Prostate gland (tissue), 2 donors: Measurements from ENCODE around the gene SLC8A2. TPM values are rescaled to one million over a fixed set of nuclear protein-coding genes. Genes with fewer than 3 reads are reported as not detected.

Experiments
- DNase-seq: peaks from one replicate; pipeline ENCODE4 v3.0.0-alpha.2; 2019; ENCODE audit warnings: low spot score
- H3K27ac ChIP-seq, 2 donors: fragments of 200-600 bp; sonication (generic); 2 replicates each; pipeline ENCODE4 v1.5.1; 2017 to 2019
- H3K27me3 ChIP-seq: fragments of 200-600 bp; sonication (generic); replicated peaks from 2 replicates; pipeline ENCODE4 v1.5.1; 2019; ENCODE audit not compliant: insufficient read depth
- H3K36me3 ChIP-seq, 2 donors: fragments of 200-600 bp; sonication (generic); 1 replicate in 1 of 2; 2 replicates in 1 of 2; pipeline versions ENCODE4 v1.5.1 to v1.8.1; 2017 to 2019
- H3K4me1 ChIP-seq: fragments of 200-600 bp; sonication (generic); replicated peaks from 2 replicates; pipeline ENCODE4 v1.5.1; 2019
- H3K4me3 ChIP-seq, 2 donors: fragments of 200-600 bp; sonication (generic); 2 replicates each; pipeline ENCODE4 v1.5.1; 2017 to 2019
- H3K9me3 ChIP-seq: fragments of 200-600 bp; sonication (generic); 2 replicates; pipeline ENCODE4 v1.5.1; 2017
- POLR2A ChIP-seq: fragments of 450-650 bp; IDR thresholded peaks from one replicate; pipeline ENCODE4 v1.6.1; 2016; ENCODE audit warnings: antibody characterized with exemption, mild to moderate bottlenecking
- POLR2AphosphoS5 ChIP-seq: sonication (generic); formaldehyde crosslinking; IDR thresholded peaks from one replicate; pipeline ENCODE4 v1.6.1; 2017; ENCODE audit warnings: antibody characterized with exemption
- WGBS: methylation state at CpG from one replicate; pipeline ENCODE4 v1.1.5; 2018; 5-methylcytosine and 5-hydroxymethylcytosine counted together
- intact Hi-C: fragments of 100-400 bp; cut with DNase I; formaldehyde crosslinking; loops from one replicate; pipeline ENCODE4 v1.14.2; 2022
- total RNA-seq, 2 donors: library from RNA; depleted of rRNA; stranded (reverse); fragments of >200 nt; gene quantifications; one replicate each; pipeline ENCODE4 v1.1.0, GENCODE V29; 2016
- TF ChIP-seq, protein P1 (sequence below), 4 experiments: fragments of 200-600 bp in 2 of 4; fragments of 450-650 bp in 2 of 4; sonication (generic) in 2 of 4; IDR thresholded peaks; 1 replicate in 3 of 4; 2 replicates in 1 of 4; pipeline ENCODE4 v1.5.1; 2016 to 2019; ENCODE audit warnings: antibody characterized with exemption in 4 of 4, mild to moderate bottlenecking in 2 of 4, moderate library complexity in 2 of 4

The SLC8A2 gene
- total RNA-seq, 2 donors from 2014 or later: 1.3 to 7.7 TPM

DNA sequence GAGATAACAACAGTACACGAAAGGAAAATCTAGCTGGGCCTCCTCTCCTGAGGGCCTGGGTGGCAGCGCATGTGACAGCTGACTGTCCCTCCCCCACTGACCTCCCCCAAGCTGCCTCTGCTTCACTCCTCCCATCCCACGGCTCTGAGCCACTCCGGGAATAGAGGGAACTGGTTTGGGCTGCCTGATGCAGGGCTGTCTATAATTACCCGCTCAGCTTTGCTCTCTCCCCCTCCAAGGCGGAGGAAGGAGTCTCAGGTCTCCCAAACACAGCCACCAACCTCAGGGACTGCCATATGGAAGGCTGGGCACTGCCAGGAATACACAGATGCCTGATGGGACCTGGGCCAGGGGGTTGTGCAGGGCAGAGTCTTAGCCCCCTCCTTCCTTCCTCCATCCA lies 35.3 kb upstream of the SLC8A2 start:
- Histone ChIP-seq H3K27ac (peak overlapping the region; percentile 97 to 98), H3K27me3 (no peaks in the 10 kb centered on the region), H3K4me3 (no peak overlapping the region), H3K9me3 (no peaks in the 10 kb centered on the region), H3K36me3 (peaks cover 6 to 8% of the 10 kb centered on the region in 2 donors), H3K4me1 (peaks cover 54% of the 10 kb centered on the region)
- intact Hi-C loops: no loop called here
- 21% methylated on average over 6 of the region's 6 CpGs for WGBS
- peak; percentile 76 for DNase-seq
- TF ChIP-seq, protein P1, sequence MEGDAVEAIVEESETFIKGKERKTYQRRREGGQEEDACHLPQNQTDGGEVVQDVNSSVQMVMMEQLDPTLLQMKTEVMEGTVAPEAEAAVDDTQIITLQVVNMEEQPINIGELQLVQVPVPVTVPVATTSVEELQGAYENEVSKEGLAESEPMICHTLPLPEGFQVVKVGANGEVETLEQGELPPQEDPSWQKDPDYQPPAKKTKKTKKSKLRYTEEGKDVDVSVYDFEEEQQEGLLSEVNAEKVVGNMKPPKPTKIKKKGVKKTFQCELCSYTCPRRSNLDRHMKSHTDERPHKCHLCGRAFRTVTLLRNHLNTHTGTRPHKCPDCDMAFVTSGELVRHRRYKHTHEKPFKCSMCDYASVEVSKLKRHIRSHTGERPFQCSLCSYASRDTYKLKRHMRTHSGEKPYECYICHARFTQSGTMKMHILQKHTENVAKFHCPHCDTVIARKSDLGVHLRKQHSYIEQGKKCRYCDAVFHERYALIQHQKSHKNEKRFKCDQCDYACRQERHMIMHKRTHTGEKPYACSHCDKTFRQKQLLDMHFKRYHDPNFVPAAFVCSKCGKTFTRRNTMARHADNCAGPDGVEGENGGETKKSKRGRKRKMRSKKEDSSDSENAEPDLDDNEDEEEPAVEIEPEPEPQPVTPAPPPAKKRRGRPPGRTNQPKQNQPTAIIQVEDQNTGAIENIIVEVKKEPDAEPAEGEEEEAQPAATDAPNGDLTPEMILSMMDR (IDR thresholded peaks at IDR 0.05): no peak
- TF ChIP-seq POLR2AphosphoS5: peak; percentile 59

DNA sequence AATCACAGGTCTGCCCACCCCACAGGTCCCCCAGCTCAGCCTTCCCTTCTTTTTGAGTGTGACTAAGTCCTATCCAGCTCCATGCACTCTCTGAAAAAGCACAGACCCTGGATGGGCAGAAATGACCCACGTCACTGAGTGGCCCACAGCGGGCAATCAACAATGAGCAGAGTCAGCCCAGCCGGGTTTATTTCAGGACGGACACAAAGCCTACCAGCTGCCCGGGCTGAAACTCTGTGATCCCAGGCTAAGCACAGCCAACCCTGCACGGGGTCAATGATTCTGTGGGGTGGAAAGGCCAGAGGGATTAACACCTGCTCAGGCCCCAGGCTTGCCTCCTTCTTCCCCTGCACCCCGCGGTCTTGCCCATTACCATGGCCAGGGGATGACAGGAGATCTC lies 34.8 kb upstream of the SLC8A2 start:
- peaks cover 6 to 9% of the 10 kb centered on the region in 2 donors for H3K36me3 ChIP-seq
- no peaks in the 10 kb centered on the region for H3K9me3 ChIP-seq
- peaks cover 49% of the 10 kb centered on the region for H3K4me1 ChIP-seq
- DNase-seq: no peak
- TF ChIP-seq POLR2A (no peak), POLR2AphosphoS5 (no peak)
- TF ChIP-seq, protein P1 (IDR thresholded peaks at IDR 0.05): no peak
- intact Hi-C loops: no loop called here
- H3K27me3 ChIP-seq: no peaks in the 10 kb centered on the region
- H3K4me3 ChIP-seq: no peak overlapping the region
- 72% methylated on average over 7 of the region's 8 CpGs for WGBS
- H3K27ac ChIP-seq: peak overlapping the region; percentile 97 to 98

DNA sequence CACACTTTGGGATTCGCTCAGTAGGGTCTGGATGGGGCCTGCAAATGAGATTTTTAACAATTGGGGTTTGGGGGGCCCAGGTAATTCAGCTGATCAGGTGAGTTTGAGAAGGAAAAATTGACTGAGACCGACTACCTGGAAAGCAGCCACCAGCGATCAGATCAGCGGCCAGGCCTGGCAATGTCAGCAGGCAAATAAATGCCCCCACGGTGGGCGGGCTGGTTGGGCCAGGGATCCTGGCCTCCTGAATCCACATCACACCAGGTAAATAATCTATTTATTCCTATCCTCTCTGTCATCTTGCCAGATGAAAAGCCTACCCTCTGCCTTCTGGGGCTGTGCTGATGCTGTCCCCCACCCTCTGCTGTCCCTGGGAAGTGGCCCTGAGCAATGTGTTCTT lies 33.8 kb upstream of the SLC8A2 start:
- H3K27me3 ChIP-seq: no peaks in the 10 kb centered on the region
- no peaks in the 10 kb centered on the region for H3K9me3 ChIP-seq
- H3K27ac ChIP-seq: peak overlapping the region; percentile 97 to 98
- intact Hi-C loops: no loop called here
- 57% methylated on average over 6 of the region's 6 CpGs for WGBS
- H3K36me3 ChIP-seq: peaks cover 6 to 10% of the 10 kb centered on the region in 2 donors
- H3K4me1 ChIP-seq: peaks cover 41% of the 10 kb centered on the region
- DNase-seq: no peak
- TF ChIP-seq POLR2A (no peak), POLR2AphosphoS5 (no peak)
- TF ChIP-seq, protein P1 (IDR thresholded peaks at IDR 0.05): no peak
- no peak overlapping the region for H3K4me3 ChIP-seq

DNA sequence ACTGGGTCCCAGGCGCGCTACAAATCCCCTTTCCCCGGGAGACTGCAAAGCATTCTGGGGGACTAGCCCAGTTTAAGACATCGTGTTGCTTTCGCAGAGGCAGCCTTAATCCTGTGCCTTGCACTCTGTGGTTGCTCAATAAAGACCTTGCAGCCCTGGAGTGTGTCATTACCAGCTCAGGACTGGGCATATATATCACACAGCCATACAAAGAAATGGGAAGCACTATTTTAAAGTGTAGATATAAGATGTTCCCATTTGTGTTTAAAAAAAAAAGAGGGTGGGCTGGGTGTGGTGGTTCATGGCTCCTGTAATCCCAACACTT lies 32.1 kb upstream of the SLC8A2 start:
- no peaks in the 10 kb centered on the region for H3K27me3 ChIP-seq
- intact Hi-C loops: no loop called here
- H3K9me3 ChIP-seq: no peaks in the 10 kb centered on the region
- peaks cover 6 to 10% of the 10 kb centered on the region in 2 donors for H3K36me3 ChIP-seq
- H3K4me3 ChIP-seq: no peak overlapping the region
- TF ChIP-seq, protein P1 (IDR thresholded peaks at IDR 0.05): no peak
- TF ChIP-seq POLR2A (no peak), POLR2AphosphoS5 (no peak)
- H3K27ac ChIP-seq: no peak overlapping the region
- peaks cover 28% of the 10 kb centered on the region for H3K4me1 ChIP-seq
- 76% methylated on average over 5 of the region's 5 CpGs for WGBS
- no peak for DNase-seq

DNA sequence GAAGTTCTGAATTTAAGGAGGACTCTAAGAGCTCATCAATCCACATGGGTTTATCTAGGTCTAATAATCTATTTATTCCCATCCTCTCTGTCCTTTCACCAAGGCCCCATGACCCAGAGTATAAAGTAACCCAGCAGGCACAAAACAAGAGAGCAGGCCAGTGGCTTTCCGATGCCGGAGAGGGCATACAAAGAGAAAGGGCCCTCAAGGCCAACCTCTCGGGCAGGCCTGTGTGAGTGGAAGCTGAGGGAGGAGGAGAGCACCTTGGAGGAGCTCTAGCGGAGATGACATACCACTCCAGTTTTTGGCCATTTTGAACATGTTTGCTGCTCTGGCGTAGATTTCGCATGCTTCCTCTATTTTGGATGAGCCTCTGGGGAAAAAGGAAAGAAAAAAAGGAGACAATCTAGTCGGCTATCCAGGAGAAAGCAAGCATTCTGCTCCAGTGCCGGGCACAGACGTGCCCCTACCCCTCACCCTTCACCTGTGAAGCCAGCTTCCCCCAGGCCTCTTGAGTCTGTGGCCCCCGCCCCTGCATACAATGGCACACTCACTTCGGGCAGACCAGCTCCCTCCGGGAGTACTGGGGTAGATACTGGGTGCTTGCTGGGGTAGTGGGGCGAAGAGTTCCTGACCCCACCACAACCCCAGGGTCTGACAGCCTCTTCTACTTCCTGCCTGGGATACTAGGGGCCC lies 31.6 kb upstream of the SLC8A2 start:
- 93% methylated on average over 13 of the region's 13 CpGs for WGBS
- Histone ChIP-seq H3K27ac (no peak overlapping the region), H3K27me3 (no peaks in the 10 kb centered on the region), H3K4me3 (no peak overlapping the region), H3K4me1 (peaks cover 22% of the 10 kb centered on the region), H3K36me3 (peaks cover 6 to 10% of the 10 kb centered on the region in 2 donors), H3K9me3 (no peaks in the 10 kb centered on the region)
- TF ChIP-seq, protein P1 (IDR thresholded peaks at IDR 0.05): no peak
- TF ChIP-seq POLR2AphosphoS5 (no peak), POLR2A (no peak)
- intact Hi-C loops: no loop called here
- no peak for DNase-seq
